UCSD-AML1 (cell line): ENCODE measurements around the gene SEPTIN5.

Source experiments
- DNase-seq: peaks from one replicate; lab custom pipeline; 2025; ENCODE audit not compliant: unreplicated experiment; lab: John Stamatoyannopoulos, UW

The SEPTIN5 gene

DNA sequence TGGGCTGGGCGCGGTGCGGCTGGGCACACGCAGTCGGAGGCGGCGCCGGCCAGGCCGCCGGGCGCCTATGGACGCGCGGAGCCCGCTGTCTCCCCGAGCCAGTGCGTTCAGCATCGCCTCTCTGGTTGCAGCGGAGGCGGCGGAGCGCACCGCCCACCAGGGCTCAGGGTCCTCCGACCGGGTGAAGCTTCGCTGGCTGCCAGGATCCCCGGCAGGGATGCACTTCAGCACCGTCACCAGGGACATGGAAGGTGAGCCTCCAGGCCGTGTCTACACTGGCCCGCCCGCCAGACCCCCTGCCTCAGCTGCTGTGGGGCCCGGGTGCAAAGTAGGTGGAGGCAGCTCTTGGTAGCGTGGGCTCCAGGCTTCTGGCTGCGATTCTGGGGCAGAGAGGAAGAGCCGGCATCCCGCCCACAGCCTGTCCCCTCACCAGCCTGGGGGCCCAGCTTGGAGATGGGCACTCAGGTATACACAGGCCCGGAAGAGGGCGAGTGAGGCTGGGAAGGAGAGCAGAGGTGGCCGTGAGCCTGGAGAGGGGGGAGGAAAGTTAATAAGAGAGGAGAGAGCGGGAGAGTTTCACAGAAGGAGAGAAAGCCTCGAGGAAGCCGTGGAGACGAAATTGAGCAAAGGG lies 45.2 kb downstream of the SEPTIN5 start:
- no peak for DNase-seq

DNA sequence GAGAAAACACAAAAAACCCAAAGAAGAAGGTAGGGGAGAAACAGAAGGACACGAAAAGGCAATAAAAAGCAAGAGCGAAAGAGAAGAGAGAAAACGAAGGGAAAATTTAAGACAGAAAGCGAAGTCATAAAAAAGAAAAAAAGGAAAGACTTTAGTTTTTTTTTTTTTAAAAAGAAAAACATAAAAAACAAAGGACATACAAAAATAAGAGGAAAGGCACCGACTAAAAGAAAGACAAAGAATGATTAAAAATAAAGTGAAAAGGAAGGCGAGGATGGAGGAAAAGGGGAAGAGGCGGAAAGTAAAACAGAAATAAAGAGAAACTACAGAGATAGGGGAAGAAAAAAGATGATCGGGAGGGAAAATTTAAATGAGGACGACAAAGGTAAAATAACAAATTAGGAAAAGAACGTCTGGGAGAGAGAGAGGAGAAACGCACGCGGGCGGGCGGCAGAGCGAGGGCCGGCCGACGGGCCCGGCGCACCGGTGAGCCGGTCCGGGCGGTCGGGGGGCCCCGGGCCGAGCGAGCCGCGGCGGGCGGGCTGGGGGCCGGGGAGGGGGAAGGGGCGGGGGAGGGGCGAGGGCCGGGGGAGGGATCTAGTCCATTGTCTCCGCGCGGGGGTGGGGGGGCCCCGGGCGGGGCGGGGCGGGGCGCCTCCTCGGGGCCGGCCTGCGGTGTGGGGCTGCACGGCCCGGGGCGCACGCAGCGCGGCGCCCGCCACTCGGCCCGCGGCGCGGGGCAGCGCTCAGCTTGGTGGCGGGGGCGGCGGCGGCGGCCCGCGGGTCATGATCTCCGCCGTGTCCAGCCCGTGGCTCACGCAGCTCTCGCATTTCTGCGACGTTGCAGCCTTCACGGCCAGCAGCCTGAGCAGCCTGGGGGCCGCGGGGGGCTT lies 46.0 kb downstream of the SEPTIN5 start, which contains the start of gene TBX1:
Gene TBX1, plus strand, starts transcription at position 721 of the 893 bp plus-strand sequence. Its CDS starts 66 bp downstream, at position 787.
- no peak for DNase-seq

DNA sequence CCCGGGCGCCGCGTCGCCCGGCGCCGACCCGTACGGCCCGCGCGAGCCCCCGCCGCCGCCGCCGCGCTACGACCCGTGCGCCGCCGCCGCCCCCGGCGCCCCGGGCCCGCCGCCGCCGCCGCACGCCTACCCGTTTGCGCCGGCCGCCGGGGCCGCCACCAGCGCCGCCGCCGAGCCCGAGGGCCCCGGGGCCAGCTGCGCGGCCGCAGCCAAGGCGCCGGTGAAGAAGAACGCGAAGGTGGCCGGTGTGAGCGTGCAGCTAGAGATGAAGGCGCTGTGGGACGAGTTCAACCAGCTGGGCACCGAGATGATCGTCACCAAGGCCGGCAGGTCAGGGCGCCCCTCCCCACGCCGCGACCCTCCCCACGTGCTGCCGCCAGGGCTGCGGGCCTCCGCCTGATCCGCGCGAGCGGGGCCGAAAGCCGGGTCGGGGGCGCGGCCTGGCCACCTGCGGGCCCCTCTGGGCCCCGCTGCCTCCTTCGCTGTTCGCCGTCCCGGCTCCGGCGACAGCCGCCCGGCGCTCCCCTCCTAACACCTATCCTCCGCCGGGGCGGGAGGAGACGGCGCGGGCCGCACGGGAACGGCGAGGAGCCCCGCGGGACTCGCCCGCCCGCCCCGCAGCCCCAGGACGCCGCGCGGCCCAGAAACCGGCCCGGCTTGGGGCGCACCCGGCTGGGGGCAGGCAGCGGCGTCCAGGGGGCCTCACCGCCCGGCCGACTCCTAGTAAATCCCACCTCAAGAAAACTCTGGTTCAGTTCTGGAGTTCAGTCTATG lies 46.8 kb downstream of the SEPTIN5 start:
- no peak for DNase-seq

DNA sequence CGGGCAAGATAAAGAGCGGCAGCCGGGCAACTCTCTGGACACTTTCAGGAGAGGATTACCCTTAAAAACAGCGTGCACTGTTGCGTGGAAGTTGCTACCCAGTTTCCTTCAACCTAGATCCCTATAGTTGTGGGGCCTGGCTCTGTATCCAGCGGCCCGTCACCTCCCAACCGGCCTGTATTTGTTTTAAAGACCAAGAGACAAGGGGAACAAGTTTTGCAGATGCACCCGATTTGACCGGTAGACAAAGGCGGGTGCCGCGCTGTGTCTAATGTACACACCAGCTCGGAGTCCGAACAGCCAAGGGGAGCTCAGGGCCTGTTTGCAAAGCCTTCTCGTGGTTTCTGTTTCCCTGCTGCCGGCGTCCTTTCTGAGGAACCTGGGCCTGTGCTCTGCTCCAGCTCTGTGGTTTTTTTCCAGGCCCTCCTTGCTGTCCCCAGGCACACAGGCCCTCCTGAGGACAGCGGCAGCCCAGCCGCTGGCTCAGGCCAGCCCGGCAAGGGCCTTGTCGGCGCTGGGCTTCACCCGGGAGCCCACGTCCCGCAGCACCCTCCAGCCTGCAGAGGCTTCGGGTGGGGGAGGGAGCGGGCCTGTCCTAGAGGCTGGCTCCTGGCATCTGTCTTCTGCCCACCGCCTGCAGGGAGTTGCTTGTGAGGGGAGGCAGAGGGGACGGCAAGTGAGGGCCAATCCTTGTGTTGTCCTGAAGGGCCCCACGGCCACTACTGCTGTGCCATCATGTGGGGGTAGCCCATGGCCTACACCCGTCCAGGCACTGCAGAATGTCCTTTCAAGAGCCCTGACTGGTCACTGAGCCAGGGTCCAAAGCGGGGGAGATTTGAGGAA lies 47.6 kb downstream of the SEPTIN5 start:
- DNase-seq, result no peak

DNA sequence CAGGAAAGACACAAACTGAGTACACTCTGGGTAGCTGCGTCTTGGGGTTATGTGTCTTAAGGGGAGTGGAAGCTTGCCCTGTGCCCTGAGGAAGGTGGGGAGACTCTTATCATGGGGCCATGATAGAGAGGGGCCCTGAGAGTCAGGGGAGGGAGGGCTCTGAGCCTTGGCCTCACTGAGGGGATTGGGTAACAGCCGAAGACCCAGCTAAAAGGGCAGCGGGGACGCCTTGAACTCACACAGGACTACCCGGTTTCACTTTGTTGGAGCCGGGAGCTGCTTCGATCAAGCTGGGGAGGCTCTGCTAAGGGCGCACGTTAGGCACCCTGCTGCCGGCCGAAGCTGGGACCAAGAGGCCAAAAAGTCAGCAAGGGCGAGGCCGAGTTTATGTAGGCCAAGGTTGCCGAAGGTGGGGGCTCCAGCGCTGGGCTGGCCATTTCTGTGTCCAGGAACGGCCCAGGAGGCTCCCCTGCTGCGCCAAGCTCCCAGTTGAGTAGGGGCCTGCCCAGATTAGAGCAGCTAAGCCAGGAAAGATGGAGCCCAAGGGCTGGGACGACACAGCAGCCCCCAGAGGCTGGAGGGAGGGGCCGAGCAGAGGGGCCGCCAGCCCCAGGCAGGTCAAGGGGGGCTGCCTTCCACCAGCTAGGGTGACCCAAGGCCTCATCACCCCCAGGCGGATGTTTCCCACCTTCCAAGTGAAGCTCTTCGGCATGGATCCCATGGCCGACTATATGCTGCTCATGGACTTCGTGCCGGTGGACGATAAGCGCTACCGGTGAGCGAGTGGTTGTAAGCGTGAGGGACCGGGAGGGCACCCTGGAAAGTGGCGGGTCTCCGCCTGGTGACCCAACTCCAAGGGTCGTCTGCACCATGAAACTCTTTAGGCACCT lies 48.5 kb downstream of the SEPTIN5 start:
- no peak for DNase-seq

DNA sequence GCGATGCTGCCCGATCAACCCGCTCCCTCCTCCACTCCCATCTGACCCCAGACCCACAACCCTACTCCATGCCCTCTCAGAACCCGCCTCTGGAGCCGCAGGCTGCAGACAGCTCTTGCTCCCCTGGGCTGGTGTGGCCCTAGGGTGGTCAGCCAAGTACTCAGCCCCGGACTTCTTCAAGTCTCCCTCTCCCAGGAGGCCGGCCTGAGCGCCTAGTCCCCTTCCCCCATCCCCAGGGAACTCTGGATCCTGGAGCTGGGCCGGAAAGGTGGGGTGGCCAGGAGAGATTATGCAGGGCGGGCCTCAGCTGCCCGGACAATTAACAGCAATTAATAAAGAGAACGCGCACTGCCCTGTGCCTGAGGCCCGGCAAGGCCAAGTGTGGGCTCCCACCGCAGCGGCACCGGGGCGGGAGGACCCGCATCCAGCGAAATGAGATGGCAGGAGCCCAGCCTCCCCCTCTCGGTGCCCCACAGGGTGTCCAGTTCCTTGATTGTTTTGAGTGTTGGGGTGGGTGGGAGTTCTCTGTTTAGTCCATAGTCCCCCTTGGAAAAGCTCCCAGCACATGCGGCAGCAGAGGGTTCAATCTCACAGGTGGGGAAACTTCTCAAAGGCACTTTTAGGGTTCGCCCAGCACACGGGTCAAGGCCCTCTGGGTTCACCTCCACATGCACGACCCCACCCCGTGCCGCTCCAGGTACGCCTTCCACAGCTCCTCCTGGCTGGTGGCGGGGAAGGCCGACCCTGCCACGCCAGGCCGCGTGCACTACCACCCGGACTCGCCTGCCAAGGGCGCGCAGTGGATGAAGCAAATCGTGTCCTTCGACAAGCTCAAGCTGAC lies 49.4 kb downstream of the SEPTIN5 start:
- DNase-seq, result no peak

DNA sequence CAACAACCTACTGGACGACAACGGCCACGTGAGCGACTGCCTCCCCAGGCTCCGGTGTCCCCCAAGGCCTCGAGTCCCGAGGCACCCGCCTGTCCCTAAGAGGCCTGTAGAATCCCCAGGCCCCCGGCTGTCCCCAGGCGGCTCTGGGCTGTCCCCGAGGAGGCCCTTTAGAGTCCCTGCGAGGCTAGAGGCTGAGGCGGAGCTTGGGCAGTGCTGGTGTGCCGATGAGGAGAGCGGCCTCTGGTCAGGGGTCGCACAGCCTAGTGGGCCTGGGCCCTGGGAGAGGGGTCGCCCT lies 49.9 kb downstream of the SEPTIN5 start:
- no peak for DNase-seq

DNA sequence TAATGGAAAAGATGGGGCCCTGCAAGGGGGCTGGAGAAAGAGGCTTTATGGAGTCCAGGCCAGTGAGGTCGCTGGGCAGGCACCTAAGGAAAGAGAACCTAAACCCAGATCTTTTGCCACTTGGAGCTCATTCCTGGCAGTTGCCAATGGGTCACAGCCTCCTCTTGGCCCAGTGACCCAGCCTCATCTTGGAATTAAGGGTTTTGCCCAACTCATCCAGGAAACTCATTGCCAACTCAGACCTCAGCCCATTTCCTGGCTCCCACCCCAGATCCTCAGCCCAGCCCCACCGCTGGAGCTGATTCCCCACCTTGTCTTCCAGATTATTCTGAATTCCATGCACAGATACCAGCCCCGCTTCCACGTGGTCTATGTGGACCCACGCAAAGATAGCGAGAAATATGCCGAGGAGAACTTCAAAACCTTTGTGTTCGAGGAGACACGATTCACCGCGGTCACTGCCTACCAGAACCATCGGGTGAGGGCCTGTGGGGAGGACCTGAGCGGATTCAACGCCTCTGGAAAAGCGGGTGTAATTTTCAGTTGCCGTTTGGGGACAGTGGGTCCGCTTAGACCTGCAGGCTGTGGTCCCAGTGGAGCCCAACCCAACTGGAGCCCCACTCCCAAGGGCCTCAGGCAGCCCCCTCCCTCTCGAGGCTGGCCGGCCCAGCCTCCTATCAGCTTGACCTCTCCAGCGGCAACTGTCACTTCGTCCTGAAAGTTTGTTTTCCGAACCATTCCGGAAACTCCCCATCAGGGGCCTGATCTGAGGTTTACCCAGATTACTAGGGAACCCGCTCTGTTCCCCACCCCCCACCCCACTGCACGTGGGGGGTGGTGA lies 50.6 kb downstream of the SEPTIN5 start:
- no peak for DNase-seq

DNA sequence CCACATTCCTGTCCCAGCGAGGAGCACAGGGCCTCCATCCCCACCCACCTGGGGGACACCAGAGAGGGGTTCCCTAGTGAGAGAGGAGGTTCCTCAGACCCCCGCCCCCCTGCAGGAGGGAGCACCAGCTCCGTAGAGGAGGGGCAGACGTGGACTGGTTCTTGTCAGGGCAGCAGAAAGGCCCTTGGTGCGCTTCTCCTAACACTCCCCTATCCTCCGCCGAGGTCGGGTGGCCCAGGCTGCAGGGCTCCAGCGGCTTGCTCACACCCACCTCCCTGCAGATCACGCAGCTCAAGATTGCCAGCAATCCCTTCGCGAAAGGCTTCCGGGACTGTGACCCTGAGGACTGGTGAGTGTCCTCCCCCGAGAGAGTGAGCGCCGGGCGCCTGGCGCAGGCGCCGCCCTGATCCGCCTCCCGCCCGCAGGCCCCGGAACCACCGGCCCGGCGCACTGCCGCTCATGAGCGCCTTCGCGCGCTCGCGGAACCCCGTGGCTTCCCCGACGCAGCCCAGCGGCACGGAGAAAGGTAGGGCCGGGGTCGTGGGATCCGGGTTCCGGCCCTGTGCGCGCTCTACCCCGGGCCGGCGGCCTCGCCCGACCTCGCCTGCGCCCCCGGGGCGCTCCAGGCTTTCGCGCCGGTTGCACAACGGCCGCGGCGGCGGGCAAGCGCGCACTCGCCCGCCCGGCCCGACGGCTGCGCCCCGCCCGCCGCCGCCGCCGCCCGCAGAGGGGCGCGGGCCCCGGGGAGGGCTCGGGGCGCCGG lies 51.4 kb downstream of the SEPTIN5 start:
- peak; percentile 58 for DNase-seq

DNA sequence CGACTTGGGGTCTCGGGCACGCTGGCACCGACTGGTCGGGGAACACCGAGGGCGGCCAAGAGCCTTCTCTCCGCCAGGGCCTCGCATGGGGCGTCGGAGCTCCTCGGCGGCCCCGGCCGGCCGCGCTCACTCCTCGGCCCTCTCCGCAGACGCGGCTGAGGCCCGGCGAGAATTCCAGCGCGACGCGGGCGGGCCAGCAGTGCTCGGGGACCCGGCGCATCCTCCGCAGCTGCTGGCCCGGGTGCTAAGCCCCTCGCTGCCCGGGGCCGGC lies 51.9 kb downstream of the SEPTIN5 start:
- DNase-seq, result no peak

DNA sequence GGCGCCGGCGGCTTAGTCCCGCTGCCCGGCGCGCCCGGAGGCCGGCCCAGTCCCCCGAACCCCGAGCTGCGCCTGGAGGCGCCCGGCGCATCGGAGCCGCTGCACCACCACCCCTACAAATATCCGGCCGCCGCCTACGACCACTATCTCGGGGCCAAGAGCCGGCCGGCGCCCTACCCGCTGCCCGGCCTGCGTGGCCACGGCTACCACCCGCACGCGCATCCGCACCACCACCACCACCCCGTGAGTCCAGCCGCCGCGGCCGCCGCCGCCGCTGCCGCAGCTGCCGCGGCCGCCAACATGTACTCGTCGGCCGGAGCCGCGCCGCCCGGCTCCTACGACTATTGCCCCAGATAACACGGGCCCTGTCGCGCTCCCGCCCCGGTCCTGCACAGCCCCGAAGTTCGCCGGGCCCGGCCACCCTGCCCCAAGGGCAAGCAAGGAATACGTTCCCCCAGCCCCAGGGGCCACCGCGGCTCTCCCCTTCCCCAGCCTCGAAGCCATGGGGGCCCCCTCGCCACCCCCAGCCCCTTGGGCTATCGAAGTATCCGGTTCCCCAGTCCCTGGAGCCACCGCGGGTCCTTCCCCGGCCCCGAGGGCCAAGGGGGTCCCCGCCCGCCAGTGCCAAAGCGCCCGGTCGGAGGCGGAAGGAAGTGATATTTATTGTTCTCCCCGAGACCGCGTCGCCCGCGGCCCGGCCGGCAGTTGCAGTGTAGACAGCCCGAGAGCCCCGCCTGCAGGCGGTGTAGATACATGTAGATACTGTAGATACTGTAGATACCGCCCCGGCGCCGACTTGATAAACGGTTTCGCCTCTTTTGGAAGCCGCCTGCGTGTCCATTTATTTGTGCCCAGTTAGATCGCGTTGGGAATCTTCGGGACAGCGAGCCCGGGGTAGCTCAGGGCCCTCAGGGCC lies 52.5 kb downstream of the SEPTIN5 start:
- DNase-seq, result peak; percentile 89

DNA sequence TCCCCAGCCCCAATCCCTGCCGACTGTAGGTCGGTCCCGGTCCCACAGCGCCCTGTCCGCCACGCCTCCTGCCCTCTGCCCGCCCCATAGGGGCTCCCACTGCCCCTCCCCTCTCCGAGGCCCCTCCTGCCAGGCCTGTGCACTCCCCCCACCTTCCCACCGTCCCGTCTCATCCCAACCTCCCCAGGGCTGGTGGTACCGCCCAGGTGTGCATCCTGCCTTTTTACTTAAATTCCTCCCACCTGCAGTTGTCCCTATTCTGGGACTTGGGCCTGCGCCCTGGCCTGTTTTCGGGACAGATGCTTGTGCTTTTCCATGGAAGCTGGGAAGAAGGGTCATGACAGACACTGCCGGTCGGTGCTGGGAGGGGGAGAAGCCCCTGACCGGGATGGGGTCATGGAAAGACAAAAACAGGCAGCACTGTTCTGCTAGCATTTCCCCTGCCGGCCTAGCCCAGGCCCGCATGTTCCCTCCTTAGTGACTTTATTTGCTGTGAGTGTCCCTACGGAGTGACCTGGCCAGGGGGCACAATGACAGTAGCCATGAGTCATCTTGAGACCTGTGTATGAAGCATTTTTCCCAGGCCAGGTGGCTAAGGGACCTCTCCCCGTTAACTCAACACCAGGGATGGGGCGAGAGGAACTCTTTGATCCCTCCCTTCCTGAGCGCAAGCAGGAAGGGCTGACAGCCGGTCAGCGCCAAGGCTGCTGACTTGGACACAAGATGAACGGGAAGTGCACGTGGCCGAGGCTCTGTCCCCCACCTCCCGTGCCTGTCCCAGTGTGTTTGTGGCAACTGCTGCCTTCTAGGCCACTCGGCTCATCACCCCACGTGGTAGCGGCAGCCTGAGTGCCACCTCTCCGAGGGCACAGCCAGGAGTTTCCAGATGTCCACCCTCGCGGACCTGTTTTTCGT lies 53.4 kb downstream of the SEPTIN5 start:
- no peak for DNase-seq

DNA sequence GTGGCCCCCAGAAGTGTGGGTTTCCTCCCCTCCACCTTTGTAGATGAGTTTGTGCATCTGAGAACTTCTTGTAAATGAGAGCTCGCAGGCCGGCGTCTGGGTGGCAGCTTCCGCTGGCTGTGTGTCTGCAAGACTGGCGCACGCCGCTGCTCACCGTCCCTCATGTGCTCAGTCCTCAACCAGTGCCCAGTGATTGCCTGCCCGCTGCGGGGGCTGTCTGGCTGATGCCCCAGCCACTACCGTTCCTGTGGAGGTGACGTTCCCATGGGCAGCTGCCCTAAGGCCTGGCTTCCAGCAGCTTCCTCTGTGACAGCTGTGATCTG lies 55.1 kb downstream of the SEPTIN5 start:
- DNase-seq, result no peak

DNA sequence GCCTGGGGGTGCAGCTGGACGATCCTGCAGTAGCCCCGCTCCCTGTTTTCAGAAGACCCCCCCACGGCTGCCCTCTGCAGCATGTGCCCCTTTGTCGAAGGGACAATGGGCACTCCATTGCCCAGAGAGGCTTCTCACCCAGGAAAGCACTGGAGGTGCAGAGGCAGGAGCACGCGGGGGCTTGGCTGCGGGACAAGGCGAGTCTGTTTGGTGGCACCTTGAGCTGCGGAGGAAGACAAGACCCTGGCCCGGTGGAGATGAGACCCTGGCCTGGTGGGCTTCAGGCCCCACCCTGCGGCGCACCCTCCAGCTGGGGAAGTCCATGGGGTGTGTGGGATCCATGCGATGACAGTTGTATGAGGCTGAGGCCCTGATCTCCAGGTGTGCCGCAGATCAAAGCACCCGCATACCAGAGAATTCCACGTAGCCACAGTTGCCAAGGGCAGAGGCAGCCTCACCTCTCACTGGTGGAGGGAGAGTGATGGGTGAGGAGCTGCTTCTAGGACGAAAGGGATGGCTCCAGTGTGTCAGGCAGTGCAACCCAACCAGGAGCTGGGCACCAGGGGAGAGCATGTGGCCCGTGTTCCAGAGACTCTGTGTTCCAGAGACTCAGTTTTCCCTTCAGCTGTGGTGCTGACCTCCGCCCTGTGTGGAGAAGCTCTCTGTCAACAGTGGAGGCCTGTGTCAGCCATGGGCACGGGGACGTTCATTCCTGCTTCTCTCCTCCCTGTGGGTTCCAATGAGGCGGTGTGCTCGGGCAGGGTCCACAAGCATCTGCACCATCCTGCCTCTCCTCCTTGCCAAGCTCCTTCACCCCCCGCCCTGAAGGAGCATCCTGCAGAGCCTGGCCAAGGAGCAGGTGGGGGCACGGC lies 56.3 kb downstream of the SEPTIN5 start:
- DNase-seq, result no peak

DNA sequence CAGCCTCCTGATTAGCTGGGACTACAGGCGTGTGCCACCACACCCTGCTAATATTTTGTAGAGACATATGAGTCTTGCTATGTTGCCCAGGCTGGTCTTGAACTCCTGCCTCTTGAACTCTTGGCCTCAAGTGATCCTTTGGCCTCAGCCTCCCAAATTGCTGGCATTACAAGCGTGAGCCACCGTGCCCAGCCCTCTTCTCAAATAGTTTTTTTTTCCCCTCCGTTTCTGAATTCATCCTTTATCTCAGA lies 58.0 kb downstream of the SEPTIN5 start:
- no peak for DNase-seq
